SK-N-MC (cell line): Measurements from ENCODE around the gene VIT.

Experiments
- EZH2 ChIP-seq: fragments of 200-600 bp; sonication (generic); IDR thresholded peaks from one replicate; pipeline ENCODE4 v1.6.1; 2017; ENCODE audit warnings: antibody characterized with exemption
- FOXP2 ChIP-seq: optimal IDR thresholded peaks from 2 replicates; pipeline ENCODE3; 2011; ENCODE audit warnings: mild to moderate bottlenecking, moderate library complexity; ENCODE audit not compliant: insufficient read depth; ENCODE audit errors: extremely low read length, control extremely low read depth
- POLR2AphosphoS5 ChIP-seq: IDR thresholded peaks from 2 replicates; pipeline ENCODE4 v1.6.1; 2012; ENCODE audit warnings: mild to moderate bottlenecking, low read depth, low read length, borderline replicate concordance

- TF ChIP-seq POLR2AphosphoS5 = no peak
- TF ChIP-seq EZH2 = no peak
- no peak for TF ChIP-seq FOXP2
These were observed 47.4 kb downstream of the VIT start for GRCh38 chr2:36743954-36744353.
